H1 (cell line): Measurements from ENCODE around the gene MAN2A1. TPM values are rescaled to one million over a fixed set of nuclear protein-coding genes. Genes with fewer than 3 reads are reported as not detected.

Experiments used
- ASH2L ChIP-seq: fragments of 200-600, 300-600 bp; sonication (generic); IDR thresholded peaks from one replicate; pipeline ENCODE4 v1.7.1; 2017; ENCODE audit warnings: low read length
- CHD2 ChIP-seq: IDR thresholded peaks from 2 replicates; pipeline ENCODE4 v1.6.1; 2012; ENCODE audit warnings: low read length, improper control_type of control experiment
- GABPA ChIP-seq: IDR thresholded peaks from 2 replicates; pipeline ENCODE4 v1.6.1; 2011; ENCODE audit warnings: mild to moderate bottlenecking, low read length, moderate library complexity, borderline replicate concordance; ENCODE audit not compliant: insufficient read depth
- KDM5A ChIP-seq: fragments of 200-600 bp; IDR thresholded peaks from 2 replicates; pipeline ENCODE4 v1.7.1; 2012; ENCODE audit warnings: mild to moderate bottlenecking, low read length, inconsistent platforms, mixed read lengths
- MAFK ChIP-seq: IDR thresholded peaks from 2 replicates; pipeline ENCODE4 v1.6.1; 2012; ENCODE audit warnings: low read depth, mild to moderate bottlenecking, improper control_type of control experiment, low read length
- polyA plus RNA-seq, 7 experiments: library from polyadenylated mRNA; depleted of rRNA in 3 of 7; stranded (reverse) in 5 of 7; unstranded in 2 of 7; fragments of >200 nt in 5 of 7; fragments of 200-250 nt in 2 of 7; gene quantifications; 1 replicate in 5 of 7; 2 replicates in 1 of 7; 4 replicates in 1 of 7; pipeline versions ENCODE4 v1.2.1 to v1.2.3, GENCODE V29; 2011 to 2013; ENCODE audit warnings: missing spikeins in 2 of 7, mixed read lengths in 2 of 7
- total RNA-seq: library from RNA; stranded (reverse); fragmentation: NEBNext Ultra II Directional; extraction: Animal tissue kit (Norgen Biotek cat#: 25700); gene quantifications from 2 replicates; pipeline ENCODE4 v1.2.1, GENCODE V29; 2021

Gene MAN2A1
- total and polyA plus RNA-seq, 2 of the 8 experiments (the other 6 are each of a cell fraction or from before 2014, with no cell fraction given), result 29.1 to 102 TPM

DNA sequence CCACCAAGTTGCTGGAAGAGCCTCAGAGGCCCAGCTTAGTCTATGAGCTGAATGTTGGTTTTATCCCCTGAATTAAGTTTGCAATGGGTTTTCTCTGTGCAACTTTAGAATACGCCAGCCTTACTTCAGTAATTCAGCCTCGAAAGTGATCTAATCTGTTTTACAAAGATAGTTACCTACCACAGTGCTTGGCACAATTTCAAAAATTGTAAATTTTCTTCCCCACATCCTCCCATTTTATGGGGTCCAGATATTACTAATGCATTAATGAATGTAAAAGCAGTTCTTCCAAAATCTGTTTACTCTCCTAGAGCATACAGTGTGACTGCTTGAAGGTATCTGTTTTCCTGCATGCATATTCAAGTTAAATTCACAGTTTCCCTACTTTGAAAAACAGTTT is 172.6 kb downstream of the MAN2A1 start (continued):
- TF ChIP-seq ASH2L, result no peak
- TF ChIP-seq GABPA, result no peak
- no peak for TF ChIP-seq MAFK
- no peak for TF ChIP-seq CHD2
- TF ChIP-seq KDM5A, result no peak
